HEK293 (cell line): ENCODE results near the gene PWWP2B.

Experiments
- CTCF ChIA-PET: fragments of 350-600 bp; formaldehyde crosslinking; extraction: SDS; loops from one replicate; lab custom pipeline; 2021; ENCODE audit warnings: antibody characterized with exemption; lab: Yijun Ruan, JAX
- POLR2A ChIA-PET: fragments of 300-600 bp; formaldehyde crosslinking; extraction: SDS; loops from one replicate; lab custom pipeline; 2020; ENCODE audit warnings: antibody characterized with exemption, inconsistent platforms; lab: Yijun Ruan, JAX
- H3K27ac ChIP-seq: fragments of 200-500 bp; sonication (Bioruptor generic); 2 replicates; pipeline ENCODE4 v1.5.1; 2014; ENCODE audit warnings: low read depth, low read length, control low read depth, inconsistent platforms; ENCODE audit errors: extremely low read depth
- H3K36me3 ChIP-seq, 2 experiments: fragments of 200-500 bp in 1 of 2; sonication (Bioruptor generic) in 1 of 2; 1 replicate in 1 of 2; 2 replicates in 1 of 2; pipeline ENCODE4 v1.5.1; 2014 to 2017; ENCODE audit warnings: inconsistent platforms in 2 of 2, low read length in 2 of 2; ENCODE audit not compliant: control insufficient read depth in 2 of 2, insufficient read depth in 1 of 2
- H3K4me1 ChIP-seq: fragments of 200-500 bp; sonication (Bioruptor generic); 2 replicates; pipeline ENCODE4 v1.5.1; 2014; ENCODE audit warnings: mild to moderate bottlenecking, low read length, inconsistent platforms; ENCODE audit not compliant: control insufficient read depth, insufficient read depth
- H3K4me3 ChIP-seq: 2 replicates; pipeline ENCODE4 v1.5.1; 2011; ENCODE audit warnings: low read depth, mild to moderate bottlenecking, control low read depth, low read length, moderate library complexity
- H3K9me3 ChIP-seq: fragments of 200-500 bp; sonication (Bioruptor generic); 2 replicates; pipeline ENCODE4 v1.5.1; 2014; ENCODE audit warnings: low read depth, low read length, inconsistent platforms; ENCODE audit not compliant: control insufficient read depth, insufficient read depth
- GLI2 ChIP-seq: fragments of 450-650 bp; formaldehyde crosslinking; IDR thresholded peaks from 2 replicates; pipeline ENCODE4; 2017; ENCODE audit warnings: missing biosample characterization, missing genetic modification characterization, low read depth, borderline replicate concordance
- GLI4 ChIP-seq: fragments of 450-650 bp; formaldehyde crosslinking; IDR thresholded peaks from 2 replicates; pipeline ENCODE4 v1.5.1; 2016; ENCODE audit warnings: missing biosample characterization, missing genetic modification characterization
- GLIS2 ChIP-seq: fragments of 450-650 bp; formaldehyde crosslinking; IDR thresholded peaks from 2 replicates; pipeline ENCODE4 v1.5.1; 2016; ENCODE audit warnings: missing biosample characterization, missing genetic modification characterization
- INSM2 ChIP-seq: fragments of 450-650 bp; formaldehyde crosslinking; IDR thresholded peaks from 2 replicates; pipeline ENCODE4 v1.5.1; 2016; ENCODE audit warnings: missing biosample characterization, missing genetic modification characterization
- KLF1 ChIP-seq: fragments of 450-650 bp; formaldehyde crosslinking; IDR thresholded peaks from 2 replicates; pipeline ENCODE4 v1.5.1; 2016; ENCODE audit warnings: missing biosample characterization, missing genetic modification characterization
- PATZ1 ChIP-seq: fragments of 450-650 bp; formaldehyde crosslinking; IDR thresholded peaks from 2 replicates; pipeline ENCODE4 v1.5.1; 2016; ENCODE audit warnings: missing biosample characterization, missing genetic modification characterization
- PRDM1 ChIP-seq: fragments of 450-650 bp; formaldehyde crosslinking; IDR thresholded peaks from 2 replicates; pipeline ENCODE4; 2016; ENCODE audit warnings: missing biosample characterization, missing genetic modification characterization
- SCRT1 ChIP-seq: fragments of 450-650 bp; formaldehyde crosslinking; IDR thresholded peaks from 2 replicates; pipeline ENCODE4 v1.5.1; 2016; ENCODE audit warnings: missing biosample characterization, missing genetic modification characterization, borderline replicate concordance
- SCRT2 ChIP-seq: fragments of 450-650 bp; formaldehyde crosslinking; IDR thresholded peaks from 2 replicates; pipeline ENCODE4 v1.5.1; 2016; ENCODE audit warnings: missing biosample characterization, missing genetic modification characterization
- ZBTB26 ChIP-seq: fragments of 450-650 bp; formaldehyde crosslinking; optimal IDR thresholded peaks from 2 replicates; pipeline ENCODE3; 2016; ENCODE audit warnings: missing biosample characterization, mild to moderate bottlenecking, missing genetic modification characterization
- ZBTB49 ChIP-seq: fragments of 450-650 bp; formaldehyde crosslinking; IDR thresholded peaks from 2 replicates; pipeline ENCODE4 v1.5.1; 2016; ENCODE audit warnings: missing biosample characterization, missing genetic modification characterization, low read depth
- ZEB2 ChIP-seq: fragments of 450-650 bp; formaldehyde crosslinking; IDR thresholded peaks from 2 replicates; pipeline ENCODE4 v1.5.1; 2016; ENCODE audit warnings: missing biosample characterization, missing genetic modification characterization
- ZNF10 ChIP-seq: fragments of 450-650 bp; formaldehyde crosslinking; IDR thresholded peaks from 2 replicates; pipeline ENCODE4 v1.5.1; 2017; ENCODE audit warnings: missing biosample characterization, missing genetic modification characterization
- ZNF274 ChIP-seq, 2 experiments: fragments of 200-500 bp in 1 of 2; fragments of 450-650 bp in 1 of 2; sonication (Bioruptor generic) in 1 of 2; formaldehyde crosslinking in 1 of 2; IDR thresholded peaks; 2 replicates each; pipeline versions ENCODE4 v1.5.1 to v1.6.1; 2014 to 2016; ENCODE audit warnings: borderline replicate concordance in 1 of 2, inconsistent platforms in 1 of 2, low read length in 1 of 2, missing biosample characterization in 1 of 2, missing genetic modification characterization in 1 of 2
- ZNF366 ChIP-seq: fragments of 450-650 bp; formaldehyde crosslinking; conservative IDR thresholded peaks from 2 replicates; pipeline ENCODE4 v1.5.1; 2016; ENCODE audit warnings: missing biosample characterization, missing genetic modification characterization
- ZNF488 ChIP-seq: fragments of 450-650 bp; formaldehyde crosslinking; IDR thresholded peaks from 2 replicates; pipeline ENCODE4 v1.5.1; 2016; ENCODE audit warnings: missing biosample characterization, missing genetic modification characterization
- ZNF501 ChIP-seq: fragments of 450-650 bp; formaldehyde crosslinking; IDR thresholded peaks from 2 replicates; pipeline ENCODE4 v1.5.1; 2016; ENCODE audit warnings: missing biosample characterization, missing genetic modification characterization
- ZNF521 ChIP-seq: fragments of 450-650 bp; formaldehyde crosslinking; IDR thresholded peaks from 2 replicates; pipeline ENCODE4 v1.5.1; 2017; ENCODE audit warnings: missing biosample characterization, mild to moderate bottlenecking, missing genetic modification characterization
- ZNF624 ChIP-seq: fragments of 450-650 bp; formaldehyde crosslinking; IDR thresholded peaks from 2 replicates; pipeline ENCODE4 v1.5.1; 2017; ENCODE audit warnings: missing biosample characterization, missing genetic modification characterization
- ZNF654 ChIP-seq: fragments of 450-650 bp; formaldehyde crosslinking; IDR thresholded peaks from 2 replicates; pipeline ENCODE4 v1.5.1; 2016; ENCODE audit warnings: low read depth, missing biosample characterization, missing genetic modification characterization
- ZNF76 ChIP-seq: fragments of 450-650 bp; formaldehyde crosslinking; IDR thresholded peaks from 2 replicates; pipeline ENCODE4; 2016; ENCODE audit warnings: low read depth, missing biosample characterization, missing genetic modification characterization, borderline replicate concordance
- ZNF830 ChIP-seq: fragments of 450-650 bp; IDR thresholded peaks from 2 replicates; pipeline ENCODE4 v1.5.0; 2018; ENCODE audit warnings: missing biosample characterization, missing genetic modification characterization, low read depth, mild to moderate bottlenecking, moderate library complexity
- ZSCAN16 ChIP-seq: fragments of 450-650 bp; formaldehyde crosslinking; IDR thresholded peaks from 2 replicates; pipeline ENCODE4 v1.5.1; 2016; ENCODE audit warnings: missing biosample characterization, missing genetic modification characterization
- ZSCAN23 ChIP-seq: fragments of 450-650 bp; formaldehyde crosslinking; IDR thresholded peaks from 2 replicates; pipeline ENCODE4 v1.5.1; 2016; ENCODE audit warnings: missing biosample characterization, missing genetic modification characterization
- ZSCAN5A ChIP-seq: fragments of 450-650 bp; formaldehyde crosslinking; IDR thresholded peaks from 2 replicates; pipeline ENCODE4 v1.5.1; 2016; ENCODE audit warnings: missing biosample characterization, missing genetic modification characterization

PWWP2B gene

GRCh38 chr10:132401401-132402118 is 4.6 kb downstream of the PWWP2B start:
- peaks cover 0 to 15% of the 10 kb centered on the region in 2 experiments; a peak in 1 of 3 replicates for H3K36me3 ChIP-seq
- no peaks in the 10 kb centered on the region for H3K9me3 ChIP-seq
- no peak overlapping the region for H3K4me3 ChIP-seq
- POLR2A ChIA-PET, result no interaction called here
- no peaks in the 10 kb centered on the region; the same call in 1 of the 2 replicates for H3K4me1 ChIP-seq
- no peak overlapping the region for H3K27ac ChIP-seq
- CTCF ChIA-PET, result no interaction called here
- TF ChIP-seq ZSCAN16 (tag by site-specific recombination), result no peak
- TF ChIP-seq KLF1, result 0 out of 2 replicates have a peak, but pooled peaks have one; percentile 22
- TF ChIP-seq ZNF521 (tag by site-specific recombination), result no peak
- TF ChIP-seq GLI4, result no peak
- TF ChIP-seq GLIS2 (tag by site-specific recombination), result peak; percentile 23; the same call in 1 of the 2 replicates
- no peak for TF ChIP-seq PATZ1 (tag by site-specific recombination)
- no peak for TF ChIP-seq ZNF76 (tag by site-specific recombination)
- no peak for TF ChIP-seq ZSCAN23 (tag by site-specific recombination)
- TF ChIP-seq ZNF830, result no peak
- TF ChIP-seq ZSCAN5A (tag by site-specific recombination), result no peak
- TF ChIP-seq PRDM1 (tag by site-specific recombination), result no peak
- no peak for TF ChIP-seq ZNF488 (tag by site-specific recombination)
- no peak for TF ChIP-seq ZNF501 (tag by site-specific recombination)

GRCh38 chr10:132402781-132403241 is 5.8 kb downstream of the PWWP2B start:
- Histone ChIP-seq H3K9me3 (no peaks in the 10 kb centered on the region), H3K4me3 (no peak overlapping the region), H3K4me1 (no peaks in the 10 kb centered on the region; the same call in 1 of the 2 replicates), H3K27ac (no peak overlapping the region), H3K36me3 (peaks cover 0 to 21% of the 10 kb centered on the region in 2 experiments; a peak in 1 of 3 replicates)
- ChIA-PET CTCF (interaction anchor here (0.6 kb wide), 1 partner anchor 252 kb away, joined by 3 read pairs; no protein-coding TSS in a partner anchor), POLR2A (no interaction called here)
- TF ChIP-seq ZBTB26, result no peak
- no peak for TF ChIP-seq SCRT2 (tag by site-specific recombination)
- no peak for TF ChIP-seq ZNF366
- no peak for TF ChIP-seq ZNF654 (tag by site-specific recombination)
- no peak for TF ChIP-seq ZNF274 (IDR thresholded peaks at IDR 0.05; ENCODE audit: low read length)
- no peak for TF ChIP-seq ZNF274 (tag by site-specific recombination; IDR thresholded peaks at IDR 0.05; ENCODE audit: borderline replicate concordance)
- no peak for TF ChIP-seq GLI2 (tag by site-specific recombination)
- TF ChIP-seq ZEB2, result no peak
- TF ChIP-seq ZNF10, result no peak
- TF ChIP-seq ZBTB49 (tag by site-specific recombination), result no peak
- no peak for TF ChIP-seq ZNF624 (tag by site-specific recombination)
- TF ChIP-seq PRDM1 (tag by site-specific recombination), result no peak
- TF ChIP-seq SCRT1 (tag by site-specific recombination), result no peak
- no peak for TF ChIP-seq INSM2 (tag by site-specific recombination)
- TF ChIP-seq, all 188 proteins: peak for 0
